K562 (cell line): ENCODE measurements around the gene PRKACA. TPM values are rescaled to one million over a fixed set of nuclear protein-coding genes. Genes with fewer than 3 reads are reported as not detected.

Experiments
- ATAC-seq: fragments of 200-7000 bp; cut with Tn5 transposase; 3 replicates; pipeline ENCODE4 v1.9.1; 2020; ENCODE audit warnings: moderate library complexity
- BruUV-seq: library from RNA; stranded (reverse); fragments of 400-500 nt; replicated peaks from 2 replicates; lab custom pipeline; 2021; lab: Mats Ljungman, UMichigan
- CTCF ChIA-PET: fragments of 300-600 bp; formaldehyde crosslinking; extraction: SDS; loops from one replicate; lab custom pipeline; 2021; ENCODE audit warnings: low intra/inter-chr PET ratio; lab: Yijun Ruan, JAX
- POLR2A ChIA-PET: fragments of 300-600, 350-650 bp; sonication (Branson Sonifier 250); formaldehyde crosslinking; extraction: SDS; loops from one replicate; lab custom pipeline; 2021; ENCODE audit warnings: antibody characterized with exemption, inconsistent platforms; lab: Yijun Ruan, JAX
- DNase-seq, 4 experiments: peaks; one replicate each; pipeline versions ENCODE4 v3.0.0 to v3.0.0-alpha.2; 2011 to 2018; ENCODE audit warnings: low spot score in 3 of 4, mixed read lengths in 3 of 4; ENCODE audit errors: extremely low read depth in 1 of 4
- FAIRE-seq: peaks from 2 replicates; lab custom pipeline; 2011; peaks lifted over from hg19 to GRCh38; lab: Jason Lieb, UNC
- H2AFZ ChIP-seq: 2 replicates; pipeline ENCODE4 v1.6.0; 2011; ENCODE audit warnings: low read depth, low read length, control low read depth, inconsistent platforms
- H3K27ac ChIP-seq: fragments of 200-600 bp; 3 replicates; pipeline ENCODE4 v1.8.0; 2011; ENCODE audit warnings: low read depth, mild to moderate bottlenecking, control low read depth, inconsistent platforms, low read length, moderate library complexity, mixed read lengths; ENCODE audit errors: extremely low read depth
- H3K27me3 ChIP-seq, 2 experiments: fragments of 300-600 bp in 1 of 2; 2 replicates in 1 of 2; 3 replicates in 1 of 2; pipeline versions ENCODE4 v1.6.0 to v1.8.0; 2011; ENCODE audit warnings: inconsistent platforms in 2 of 2, low read length in 2 of 2, mild to moderate bottlenecking in 1 of 2, mixed read lengths in 1 of 2, moderate library complexity in 1 of 2; ENCODE audit not compliant: control insufficient read depth in 2 of 2, insufficient read depth in 2 of 2
- H3K36me3 ChIP-seq: fragments of 300-600 bp; 3 replicates; pipeline ENCODE4 v1.8.0; 2011; ENCODE audit warnings: mild to moderate bottlenecking, low read length, inconsistent platforms; ENCODE audit not compliant: control insufficient read depth, insufficient read depth
- H3K4me1 ChIP-seq, 2 experiments: fragments of 200-600 bp in 1 of 2; replicated peaks in 1 of 2; 2 replicates in 1 of 2; 3 replicates in 1 of 2; pipeline versions ENCODE4 v1.5.1 to v1.8.0; 2011; ENCODE audit warnings: inconsistent platforms in 2 of 2, low read length in 2 of 2, mild to moderate bottlenecking in 1 of 2, mixed read lengths in 1 of 2, moderate library complexity in 1 of 2; ENCODE audit not compliant: control insufficient read depth in 2 of 2, insufficient read depth in 2 of 2
- H3K4me2 ChIP-seq: 2 replicates; pipeline ENCODE4 v1.6.1; 2011; ENCODE audit warnings: low read length, control low read depth, inconsistent platforms, mixed read lengths; ENCODE audit not compliant: insufficient read depth
- H3K4me3 ChIP-seq: fragments of 200-600 bp; sonication (generic), shearing (Covaris generic); 2 replicates; pipeline ENCODE4 v1.5.1; 2016; ENCODE audit warnings: control low read depth, inconsistent platforms
- H3K79me2 ChIP-seq: fragments of 200-600 bp; 3 replicates; pipeline ENCODE4 v1.8.0; 2011; ENCODE audit warnings: low read length, inconsistent platforms; ENCODE audit not compliant: control insufficient read depth, insufficient read depth
- H3K9ac ChIP-seq, 2 experiments: 2 replicates each; pipeline versions ENCODE4 v1.6.0 to v1.6.1; 2011; ENCODE audit warnings: low read depth in 2 of 2, low read length in 2 of 2, control low read depth in 1 of 2, inconsistent platforms in 1 of 2, mild to moderate bottlenecking in 1 of 2, mixed read lengths in 1 of 2; ENCODE audit not compliant: insufficient read depth in 1 of 2
- H3K9me1 ChIP-seq: one replicate; pipeline ENCODE4 v1.6.0; 2011; ENCODE audit warnings: inconsistent platforms, mild to moderate bottlenecking, low read length, moderate library complexity; ENCODE audit not compliant: control insufficient read depth, insufficient read depth
- H3K9me3 ChIP-seq: replicated peaks from 2 replicates; pipeline ENCODE4 v1.5.1; 2011; ENCODE audit warnings: low read depth, low read length, inconsistent platforms; ENCODE audit not compliant: control insufficient read depth, insufficient read depth
- H4K20me1 ChIP-seq: replicated peaks from 2 replicates; pipeline ENCODE4 v1.6.1; 2011; ENCODE audit warnings: low read length, inconsistent platforms, mixed read lengths; ENCODE audit not compliant: control insufficient read depth, insufficient read depth
- ADNP ChIP-seq: fragments of 200-800 bp; sonication (Bioruptor generic); IDR thresholded peaks from 2 replicates; pipeline ENCODE4 v1.6.1; 2016; ENCODE audit warnings: missing genetic modification characterization, missing compliant biosample characterization
- ARID1B ChIP-seq: fragments of 450-650 bp; IDR thresholded peaks from 2 replicates; pipeline ENCODE4 v1.6.1; 2016; ENCODE audit warnings: antibody characterized with exemption, mild to moderate bottlenecking, inconsistent platforms
- BACH1 ChIP-seq: fragments of 200-800 bp; sonication (Bioruptor generic); IDR thresholded peaks from 2 replicates; pipeline ENCODE4 v1.6.1; 2016; ENCODE audit warnings: missing genetic modification characterization, missing compliant biosample characterization
- BRF1 ChIP-seq: IDR thresholded peaks from 3 replicates; pipeline ENCODE4 v1.6.1; 2011; ENCODE audit warnings: borderline replicate concordance, mild to moderate bottlenecking; ENCODE audit not compliant: insufficient read length; ENCODE audit errors: extremely low read depth
- CBFA2T3 ChIP-seq: fragments of 450-650 bp; IDR thresholded peaks from 2 replicates; pipeline ENCODE4 v1.6.1; 2017
- CEBPG ChIP-seq, 3 experiments: fragments of 200-800 bp in 1 of 3; sonication (Bioruptor generic) in 1 of 3; sonication (generic) in 1 of 3; formaldehyde crosslinking in 1 of 3; IDR thresholded peaks in 2 of 3; conservative IDR thresholded peaks in 1 of 3; 2 replicates each; pipeline versions ENCODE4 v1.6.1 to v1.8.0; 2016 to 2022; ENCODE audit warnings: missing compliant biosample characterization in 2 of 3, missing genetic modification characterization in 2 of 3, mild to moderate bottlenecking in 1 of 3, missing genetic modification reagents in 1 of 3
- CHCHD3 ChIP-seq: fragments of 250-450 bp; sonication (Bioruptor Pico); IDR thresholded peaks from 2 replicates; pipeline ENCODE4 v2.1.2; 2022; ENCODE audit warnings: mild to moderate bottlenecking
- ETV1 ChIP-seq: fragments of 450-650 bp; conservative IDR thresholded peaks from 2 replicates; pipeline ENCODE4 v1.6.1; 2016; ENCODE audit warnings: missing genetic modification characterization, control low read depth, low read depth, missing compliant biosample characterization
- HDAC6 ChIP-seq: IDR thresholded peaks from 2 replicates; pipeline ENCODE4 v1.6.1; 2012; ENCODE audit warnings: low read depth, mild to moderate bottlenecking, control low read depth, inconsistent platforms, low read length, moderate library complexity
- IRF2 ChIP-seq: sonication (generic); formaldehyde crosslinking; IDR thresholded peaks from 2 replicates; pipeline ENCODE4 v1.8.1; 2022; ENCODE audit warnings: mild to moderate bottlenecking, missing genetic modification reagents
- NR2F6 ChIP-seq: fragments of 450-650 bp; formaldehyde crosslinking; IDR thresholded peaks from 2 replicates; pipeline ENCODE4 v1.4.0; 2020; ENCODE audit warnings: mild to moderate bottlenecking
- NRF1 ChIP-seq, 2 experiments: fragments of 450-650 bp; IDR thresholded peaks in 1 of 2; conservative IDR thresholded peaks in 1 of 2; 2 replicates each; pipeline ENCODE4 v1.6.1; 2014; ENCODE audit warnings: mild to moderate bottlenecking in 2 of 2
- RBM34 ChIP-seq: fragments of 200-400 bp; formaldehyde crosslinking; IDR thresholded peaks from 2 replicates; pipeline ENCODE4 v1.6.1; 2018; ENCODE audit warnings: low read length, borderline replicate concordance; ENCODE audit not compliant: insufficient read depth
- RFX5 ChIP-seq: IDR thresholded peaks from 2 replicates; pipeline ENCODE4 v1.6.1; 2011; ENCODE audit warnings: low read depth, mild to moderate bottlenecking, improper control_type of control experiment, low read length
- SMAD4 ChIP-seq: fragments of 250-450 bp; sonication (Bioruptor Pico); conservative IDR thresholded peaks from 2 replicates; pipeline ENCODE4 v1.8.0; 2021; ENCODE audit warnings: inconsistent platforms, mild to moderate bottlenecking, moderate library complexity
- SMARCA4 ChIP-seq: fragments of 450-650 bp; IDR thresholded peaks from 2 replicates; pipeline ENCODE4 v1.6.1; 2016
- TEAD4 ChIP-seq, 2 experiments: sonication (generic) in 1 of 2; formaldehyde crosslinking in 1 of 2; IDR thresholded peaks; 2 replicates each; pipeline versions ENCODE4 v1.6.1 to v1.8.0; 2012 to 2022; ENCODE audit warnings: borderline replicate concordance in 1 of 2, inconsistent platforms in 1 of 2, low read length in 1 of 2, mild to moderate bottlenecking in 1 of 2, missing genetic modification reagents in 1 of 2
- ZNF3 ChIP-seq: fragments of 250-450 bp; sonication (Bioruptor Pico); IDR thresholded peaks from 2 replicates; pipeline ENCODE4 v1.5.0; 2021; ENCODE audit warnings: mild to moderate bottlenecking, moderate library complexity
- WGBS: fragments of 100-300 bp; shearing (Covaris generic); methylation state at CpG from one replicate; pipeline ENCODE4 v1.1.6; 2016; ENCODE audit warnings: low coverage, mixed read lengths; ENCODE audit not compliant: insufficient coverage; ENCODE audit errors: missing lambda C conversion rate; 5-methylcytosine and 5-hydroxymethylcytosine counted together
- in situ Hi-C: fragments of 300-500 bp; cut with MboI; formaldehyde crosslinking; loops from 4 replicates; pipeline ENCODE4 v1.15.0; 2018; ENCODE audit warnings: inconsistent platforms, mixed read lengths
- intact Hi-C: fragments of 100-400 bp; cut with micrococcal nuclease; formaldehyde crosslinking; loops from 2 replicates; pipeline ENCODE4 v1.14.2; 2022
- polyA plus RNA-seq, 8 experiments: library from polyadenylated mRNA; depleted of rRNA in 4 of 8; stranded (reverse) in 5 of 8; unstranded in 3 of 8; fragments of >200 nt; fragmentation: Nextera tagmentation in 2 of 8; fragmentation: Illumina TruSeq in 1 of 8; extraction: Ambion mirVana in 2 of 8; extraction: Trizol in 1 of 8; gene quantifications; 2 replicates each; pipeline versions ENCODE4 v1.2.1 to v1.2.3, GENCODE V29; 2011 to 2014; ENCODE audit warnings: inconsistent platforms in 1 of 8, missing spikeins in 1 of 8
- total RNA-seq, 7 experiments: library from RNA; depleted of rRNA in 6 of 7; stranded (reverse); fragments of >200 nt in 6 of 7; fragmentation: Illumina TruSeq in 2 of 7; extraction: Trizol in 2 of 7; gene quantifications; 2 replicates each; pipeline versions ENCODE4 v1.2.1 to v1.2.3, GENCODE V29; 2011 to 2021; ENCODE audit warnings: low replicate concordance in 1 of 7
- TF ChIP-seq, protein P1 (sequence below): sonication (generic); formaldehyde crosslinking; IDR thresholded peaks from 2 replicates; pipeline ENCODE4 v1.8.1; 2022; ENCODE audit warnings: missing genetic modification reagents

PRKACA gene
- total and polyA plus RNA-seq, 9 of the 15 experiments (the other 6 are each of a cell fraction or from before 2014, with no cell fraction given), result 1.2 to 63.1 (median 13.0) TPM

- TF ChIP-seq, protein P1, sequence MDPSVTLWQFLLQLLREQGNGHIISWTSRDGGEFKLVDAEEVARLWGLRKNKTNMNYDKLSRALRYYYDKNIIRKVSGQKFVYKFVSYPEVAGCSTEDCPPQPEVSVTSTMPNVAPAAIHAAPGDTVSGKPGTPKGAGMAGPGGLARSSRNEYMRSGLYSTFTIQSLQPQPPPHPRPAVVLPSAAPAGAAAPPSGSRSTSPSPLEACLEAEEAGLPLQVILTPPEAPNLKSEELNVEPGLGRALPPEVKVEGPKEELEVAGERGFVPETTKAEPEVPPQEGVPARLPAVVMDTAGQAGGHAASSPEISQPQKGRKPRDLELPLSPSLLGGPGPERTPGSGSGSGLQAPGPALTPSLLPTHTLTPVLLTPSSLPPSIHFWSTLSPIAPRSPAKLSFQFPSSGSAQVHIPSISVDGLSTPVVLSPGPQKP (CRISPR knock-in tag), result no peak
- TF ChIP-seq RFX5 (no peak), CEBPG (CRISPR knock-in tag; IDR thresholded peaks at IDR 0.05) (no peak), CEBPG (tag; conservative IDR thresholded peaks at IDR 0.05 in 1 of 2, IDR thresholded peaks at IDR 0.05 in 1 of 2) (no peak), ADNP (tag) (no peak), IRF2 (CRISPR knock-in tag) (no peak), BACH1 (tag) (no peak), RBM34 (no peak), NR2F6 (CRISPR knock-in tag) (no peak), HDAC6 (no peak)
Observed at GRCh38 chr19:14141041-14141440, 23.5 kb upstream of the PRKACA start (continued).

- ATAC-seq, result no peak
- Histone ChIP-seq H3K4me2 (no peak overlapping the region; the same call in 1 of the 2 replicates), H3K36me3 (no peaks in the 10 kb centered on the region), H3K79me2 (peaks cover 22% of the 10 kb centered on the region), H3K9me1 (no peaks in the 10 kb centered on the region), H3K27me3 (no peaks in the 10 kb centered on the region), H4K20me1 (peaks cover 12% of the 10 kb centered on the region), H3K4me1 (peaks cover 18 to 46% of the 10 kb centered on the region in 2 experiments), H3K9me3 (no peaks in the 10 kb centered on the region), H2AFZ (no peak overlapping the region), H3K27ac (no peak overlapping the region), H3K9ac (peak overlapping the region in 1 of 2 experiments; percentile 19; a peak in 1 of 4 replicates), H3K4me3 (no peak overlapping the region)
- BruUV-seq, result no TSS peak
- ChIA-PET CTCF (no interaction called here), POLR2A (interaction anchor here (0.9 to 1.2 kb wide), 2 partner anchors 8 to 155 kb away, joined by 3 to 6 read pairs; no protein-coding TSS in a partner anchor)
- WGBS, result 54% methylated on average over 9 of the region's 9 CpGs
- in situ Hi-C loops, result no loop called here
- intact Hi-C loops, result loop anchor here (5.0 to 10.0 kb wide), 3 partner anchors 207 to 347 kb away; no protein-coding TSS in a partner anchor
- FAIRE-seq, result no peak
- DNase-seq, result peak in 1 of 4 experiments; percentile 47
- TF ChIP-seq NRF1 (conservative IDR thresholded peaks at IDR 0.05 in 1 of 2, IDR thresholded peaks at IDR 0.05 in 1 of 2) (no peak), CHCHD3 (no peak), SMARCA4 (0 out of 2 replicates have a peak, but pooled peaks have one; percentile 35), BRF1 (no peak), ZNF3 (CRISPR knock-in tag) (no peak), ARID1B (peak; percentile 44; the same call in 1 of the 2 replicates), ETV1 (tag) (peak; percentile 49; the same call in 1 of the 2 replicates), CBFA2T3 (peak; percentile 64), TEAD4 (IDR thresholded peaks at IDR 0.05; ENCODE audit: low read length) (no peak), TEAD4 (CRISPR knock-in tag; IDR thresholded peaks at IDR 0.05; ENCODE audit: borderline replicate concordance) (no peak), SMAD4 (CRISPR knock-in tag) (no peak)
Observed at GRCh38 chr19:14139944-14140343, 22.4 kb upstream of the PRKACA start.
